ENCODE data around the gene BLNK. TPM values are rescaled to one million over a fixed set of nuclear protein-coding genes. Genes with fewer than 3 reads are reported as not detected.
"Not testable (repeated sequence)": the region's sequence is repeated elsewhere in the genome, so short reads cannot be mapped to it uniquely, and the experiment has no call there.

Gene BLNK
- total RNA-seq, 4 donors from 2014 or later: 0.24 to 0.29 TPM; not detected in 2

DNA sequence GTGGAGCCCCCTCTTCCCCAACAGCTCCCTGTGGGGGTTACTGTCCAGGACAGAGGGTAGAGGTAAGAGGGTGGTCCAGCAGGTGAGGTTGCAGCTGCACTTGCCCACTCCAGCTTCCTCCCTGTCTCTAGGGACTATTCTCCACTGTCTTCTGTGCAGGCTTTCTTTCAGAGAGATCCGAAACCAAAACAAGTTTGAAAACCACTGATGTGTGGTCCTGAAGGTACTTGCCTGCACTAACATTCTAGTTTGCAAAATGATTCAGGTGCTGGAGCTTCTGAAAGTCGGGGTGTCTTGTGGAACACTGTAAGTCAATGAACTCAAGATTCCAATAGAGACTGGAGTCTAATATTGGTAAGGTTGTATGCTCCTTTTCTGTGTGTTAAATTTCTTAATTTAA, 63.1 kb downstream of the BLNK start:
- no peak overlapping the region for H3K4me3 ChIP-seq
- intact Hi-C loops (cut with DNase I; ENCODE audit: low total_unique reads): no loop called here
- TF ChIP-seq CTCF (IDR thresholded peaks at IDR 0.05 in 4 of 5, conservative IDR thresholded peaks at IDR 0.05 in 1 of 5) (no peak), POLR2A (IDR thresholded peaks at IDR 0.05) (no peak)
- in situ Hi-C loops (cut with MboI; ENCODE audit: low sequenced_read_pairs in 4 of 4): no loop called here
- H3K4me1 ChIP-seq: no peaks in the 10 kb centered on the region
- H3K9me3 ChIP-seq: no peaks in the 10 kb centered on the region
- no peaks in the 10 kb centered on the region for H3K27me3 ChIP-seq
- H3K27ac ChIP-seq: no peak overlapping the region
- DNase-seq: no peak
- no peak for ATAC-seq
- H3K36me3 ChIP-seq: no peaks in the 10 kb centered on the region

GRCh38 chr10:96205580-96205979, 65.8 kb downstream of the BLNK start:
- TF ChIP-seq CTCF (IDR thresholded peaks at IDR 0.05 in 4 of 5, conservative IDR thresholded peaks at IDR 0.05 in 1 of 5): no peak
- no peak for TF ChIP-seq POLR2A (IDR thresholded peaks at IDR 0.05)
- ATAC-seq (no peak), DNase-seq (no peak)
- no peaks in the 10 kb centered on the region for H3K36me3 ChIP-seq
- no peak overlapping the region for H3K27ac ChIP-seq
- intact Hi-C loops (cut with DNase I; ENCODE audit: low total_unique reads) (no loop called here), in situ Hi-C loops (cut with MboI; ENCODE audit: low sequenced_read_pairs in 4 of 4) (no loop called here)
- H3K9me3 ChIP-seq: no peaks in the 10 kb centered on the region
- H3K4me1 ChIP-seq: no peaks in the 10 kb centered on the region
- no peak overlapping the region for H3K4me3 ChIP-seq
- no peaks in the 10 kb centered on the region for H3K27me3 ChIP-seq

GRCh38 chr10:96201525-96201924, 69.8 kb downstream of the BLNK start:
- no peaks in the 10 kb centered on the region for H3K36me3 ChIP-seq
- H3K27me3 ChIP-seq: no peaks in the 10 kb centered on the region
- in situ Hi-C loops (cut with MboI; ENCODE audit: low sequenced_read_pairs in 4 of 4): no loop called here
- H3K4me3 ChIP-seq: no peak overlapping the region
- DNase-seq: no peak
- no peak for ATAC-seq
- intact Hi-C loops (cut with DNase I; ENCODE audit: low total_unique reads): no loop called here
- H3K4me1 ChIP-seq: no peaks in the 10 kb centered on the region
- no peak for TF ChIP-seq CTCF (IDR thresholded peaks at IDR 0.05 in 4 of 5, conservative IDR thresholded peaks at IDR 0.05 in 1 of 5)
- TF ChIP-seq POLR2A (IDR thresholded peaks at IDR 0.05): no peak
- H3K9me3 ChIP-seq: no peaks in the 10 kb centered on the region
- no peak overlapping the region for H3K27ac ChIP-seq

DNA sequence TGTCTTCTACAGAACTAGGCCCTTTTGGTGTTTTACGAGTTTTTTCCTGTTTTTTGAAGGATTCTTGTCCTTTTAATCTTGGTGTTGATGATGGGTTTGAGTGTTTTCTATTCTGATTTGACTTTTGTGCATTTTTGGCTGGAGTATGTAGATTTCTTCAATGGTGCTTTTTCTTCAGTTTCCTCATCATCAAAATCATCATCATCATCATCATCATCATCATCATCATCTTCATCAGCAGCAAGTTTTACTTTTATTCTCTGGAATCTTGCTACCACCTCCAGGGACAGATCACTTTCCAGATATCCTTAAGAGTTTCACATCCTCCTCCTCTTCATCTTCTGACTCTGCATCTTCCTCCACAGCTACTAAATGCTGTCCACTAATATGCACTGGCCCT, 81.9 kb downstream of the BLNK start:
- H3K36me3 ChIP-seq; ATAC-seq; H3K27ac ChIP-seq; intact Hi-C loops (cut with DNase I; ENCODE audit: low total_unique reads); H3K4me3 ChIP-seq; H3K27me3 ChIP-seq; H3K4me1 ChIP-seq; in situ Hi-C loops (cut with MboI; ENCODE audit: low sequenced_read_pairs in 4 of 4); DNase-seq; H3K9me3 ChIP-seq: not testable (repeated sequence)

GRCh38 chr10:96188916-96189315, 82.5 kb downstream of the BLNK start:
- Histone ChIP-seq H3K4me1 (no peaks in the 10 kb centered on the region), H3K36me3 (no peaks in the 10 kb centered on the region), H3K9me3 (no peaks in the 10 kb centered on the region), H3K27ac (no peak overlapping the region), H3K4me3 (no peak overlapping the region), H3K27me3 (no peaks in the 10 kb centered on the region)
- in situ Hi-C loops (cut with MboI; ENCODE audit: low sequenced_read_pairs in 4 of 4): no loop called here
- intact Hi-C loops (cut with DNase I; ENCODE audit: low total_unique reads): no loop called here
- TF ChIP-seq POLR2A (IDR thresholded peaks at IDR 0.05) (no peak), CTCF (IDR thresholded peaks at IDR 0.05 in 4 of 5, conservative IDR thresholded peaks at IDR 0.05 in 1 of 5) (no peak)
- DNase-seq (no peak), ATAC-seq (no peak)
